PC-9 (cell line): ENCODE results near the gene PRR7. TPM values are rescaled to one million over a fixed set of nuclear protein-coding genes. Genes with fewer than 3 reads are reported as not detected.

ENCODE experiments used
- BruUV-seq: library from RNA; stranded (reverse); fragments of 400-500 nt; replicated peaks from 2 replicates; lab custom pipeline; 2021; lab: Mats Ljungman, UMichigan
- CTCF ChIA-PET: fragments of 300-600 bp; sonication (Branson Sonifier 250); formaldehyde crosslinking; loops from one replicate; lab custom pipeline; 2022; ENCODE audit warnings: antibody characterized with exemption; lab: Charles Lee
- POLR2A ChIA-PET: fragments of 300-600 bp; sonication (Branson Sonifier 250); formaldehyde crosslinking; loops from one replicate; lab custom pipeline; 2022; ENCODE audit warnings: antibody characterized with exemption; ENCODE audit not compliant: unreplicated experiment; lab: Charles Lee
- DNase-seq, 2 experiments: peaks; one replicate each; pipeline versions ENCODE4 v3.0.0 to v3.0.0-alpha.2; 2015 to 2022; ENCODE audit warnings: mixed read lengths in 1 of 2
- H2AFZ ChIP-seq: fragments of 200-600 bp; sonication (generic); 2 replicates; pipeline ENCODE4 v1.8.1; 2017; ENCODE audit warnings: antibody characterized with exemption
- H3F3A ChIP-seq: fragments of 200-600 bp; sonication (generic); 2 replicates; pipeline ENCODE4 v1.8.1; 2017; ENCODE audit warnings: antibody characterized with exemption, mild to moderate bottlenecking, low read depth; ENCODE audit not compliant: insufficient read depth
- H3K27ac ChIP-seq: fragments of 200-600 bp; sonication (generic); 2 replicates; pipeline ENCODE4 v1.6.1; 2016; ENCODE audit warnings: mixed run types
- H3K27me3 ChIP-seq: fragments of 200-600 bp; sonication (generic); 2 replicates; pipeline ENCODE4 v1.6.1; 2016; ENCODE audit warnings: low read depth, mixed run types; ENCODE audit not compliant: insufficient read depth
- H3K36me3 ChIP-seq: fragments of 200-600 bp; sonication (generic); 2 replicates; pipeline ENCODE4 v1.6.1; 2016; ENCODE audit warnings: low read depth, mixed run types
- H3K4me1 ChIP-seq: fragments of 200-600 bp; sonication (generic); replicated peaks from 2 replicates; pipeline ENCODE4 v1.6.1; 2016; ENCODE audit warnings: mixed run types; ENCODE audit not compliant: insufficient read depth
- H3K4me2 ChIP-seq: fragments of 200-600 bp; sonication (generic); 2 replicates; pipeline ENCODE4 v1.6.1; 2017; ENCODE audit warnings: mixed run types
- H3K4me3 ChIP-seq: fragments of 200-600 bp; sonication (generic); 2 replicates; pipeline ENCODE4 v1.6.1; 2016; ENCODE audit warnings: mixed run types
- H3K79me2 ChIP-seq: fragments of 200-600 bp; sonication (generic); 2 replicates; pipeline ENCODE4 v1.6.1; 2017; ENCODE audit warnings: low read depth, mixed run types
- H3K9me2 ChIP-seq: fragments of 200-600 bp; sonication (generic); 2 replicates; pipeline ENCODE4 v1.8.1; 2017; ENCODE audit warnings: mild to moderate bottlenecking; ENCODE audit not compliant: insufficient read depth
- H3K9me3 ChIP-seq: fragments of 200-600 bp; sonication (generic); 2 replicates; pipeline ENCODE4 v1.8.1; 2016; ENCODE audit warnings: low read depth; ENCODE audit not compliant: insufficient read depth
- H4K20me1 ChIP-seq: fragments of 200-600 bp; sonication (generic); 2 replicates; pipeline ENCODE4 v1.8.1; 2017; ENCODE audit not compliant: insufficient read depth
- CTCF ChIP-seq: fragments of 200-600 bp; sonication (generic); conservative IDR thresholded peaks from 2 replicates; pipeline ENCODE4 v1.6.1; 2017; ENCODE audit warnings: mixed run types, antibody characterized with exemption, mild to moderate bottlenecking, moderate library complexity
- EZH2 ChIP-seq: fragments of 200-600 bp; sonication (generic); IDR thresholded peaks from 2 replicates; pipeline ENCODE4 v1.8.0; 2017; ENCODE audit warnings: antibody characterized with exemption, low read depth
- intact Hi-C: fragments of 100-400 bp; cut with micrococcal nuclease; formaldehyde crosslinking; loops from one replicate; pipeline ENCODE4 v1.10.0; 2022; ENCODE audit not compliant: unreplicated experiment
- total RNA-seq: library from RNA; stranded (reverse); gene quantifications from 2 replicates; pipeline ENCODE4 v1.2.3, GENCODE V29; 2021

Gene PRR7
- total RNA-seq, 1 experiment from 2014 or later, result 22.2 TPM

- Histone ChIP-seq H3K27ac (no peak overlapping the region), H3F3A (peaks cover 12% of the 10 kb centered on the region; the same call in 1 of the 2 replicates), H4K20me1 (no peaks in the 10 kb centered on the region), H3K4me2 (peak overlapping the region; percentile 94), H3K9me2 (no peaks in the 10 kb centered on the region), H3K4me3 (peak overlapping the region; percentile 78), H3K27me3 (no peaks in the 10 kb centered on the region), H3K4me1 (peaks cover 3% of the 10 kb centered on the region; the same call in 1 of the 2 replicates), H3K79me2 (no peaks in the 10 kb centered on the region), H3K36me3 (no peaks in the 10 kb centered on the region), H3K9me3 (no peaks in the 10 kb centered on the region), H2AFZ (peak overlapping the region; percentile 84)
- intact Hi-C loops, result loop anchor here (1.0 kb wide), 3 partner anchors 22 to 97 kb away; partner anchors contain the start of gene GRK6
- TF ChIP-seq EZH2 (no peak), CTCF (no peak)
- BruUV-seq, result no TSS peak
- CTCF ChIA-PET, result interaction anchor here (0.6 to 3.9 kb wide), 9 partner anchors 15 to 96 kb away, joined by 3 to 53 read pairs (median 5); partner anchors contain the start of gene GRK6
- POLR2A ChIA-PET, result interaction anchor here (0.5 to 0.7 kb wide), 5 partner anchors 22 to 141 kb away, joined by 3 to 5 read pairs (median 3); partner anchors contain the start of gene GRK6
- DNase-seq, result no peak
Measured at GRCh38 chr5:177404641-177405179, 41.9 kb upstream of the PRR7 start.

GRCh38 chr5:177405312-177405711 lies 41.3 kb upstream of the PRR7 start:
- no peaks in the 10 kb centered on the region for H3K27me3 ChIP-seq
- H4K20me1 ChIP-seq, result no peaks in the 10 kb centered on the region
- H3K4me3 ChIP-seq, result no peak overlapping the region
- H3K9me2 ChIP-seq, result no peaks in the 10 kb centered on the region
- H3K4me1 ChIP-seq, result peaks cover 3% of the 10 kb centered on the region; the same call in 1 of the 2 replicates
- H2AFZ ChIP-seq, result no peak overlapping the region
- CTCF ChIA-PET, result interaction anchor here (0.6 to 3.9 kb wide), 3 partner anchors 15 to 36 kb away, joined by 3 to 53 read pairs (median 5); partner anchors contain the start of gene GRK6
- no peak overlapping the region for H3K27ac ChIP-seq
- H3K36me3 ChIP-seq, result no peaks in the 10 kb centered on the region
- H3F3A ChIP-seq, result peaks cover 12% of the 10 kb centered on the region; the same call in 1 of the 2 replicates
- no TSS peak for BruUV-seq
- no peaks in the 10 kb centered on the region for H3K9me3 ChIP-seq
- intact Hi-C loops, result no loop called here
- no peak overlapping the region for H3K4me2 ChIP-seq
- TF ChIP-seq EZH2 (no peak), CTCF (no peak)
- POLR2A ChIA-PET, result no interaction called here
- DNase-seq, result no peak
- H3K79me2 ChIP-seq, result no peaks in the 10 kb centered on the region

GRCh38 chr5:177405805-177406204 lies 40.8 kb upstream of the PRR7 start:
- CTCF ChIA-PET, result interaction anchor here (0.7 kb wide), 1 partner anchor 40 kb away, joined by 3 read pairs; no protein-coding TSS in a partner anchor

More at GRCh38 chr5:177405805-177406204, 40.8 kb upstream of the PRR7 start:
- Histone ChIP-seq H4K20me1 (no peaks in the 10 kb centered on the region), H3K4me2 (no peak overlapping the region), H3F3A (peaks cover 12% of the 10 kb centered on the region; the same call in 1 of the 2 replicates), H2AFZ (no peak overlapping the region), H3K9me3 (no peaks in the 10 kb centered on the region), H3K4me3 (no peak overlapping the region), H3K36me3 (no peaks in the 10 kb centered on the region), H3K27me3 (no peaks in the 10 kb centered on the region), H3K4me1 (peaks cover 3% of the 10 kb centered on the region; the same call in 1 of the 2 replicates), H3K9me2 (no peaks in the 10 kb centered on the region), H3K79me2 (no peaks in the 10 kb centered on the region), H3K27ac (no peak overlapping the region)
- DNase-seq, result no peak
- POLR2A ChIA-PET, result no interaction called here
- TF ChIP-seq CTCF (no peak), EZH2 (no peak)
- intact Hi-C loops, result no loop called here
- BruUV-seq, result no TSS peak
